Measurements from ENCODE around the gene DCP1B. TPM values are rescaled to one million over a fixed set of nuclear protein-coding genes. Genes with fewer than 3 reads are reported as not detected.

The DCP1B gene
- 1.6 TPM for total RNA-seq
- long read RNA-seq, transcript DCP1B-201 (9 exons, 2,086 nt): major isoform, 5 of 5 reads
- long read RNA-seq, partial matches to known transcripts: 0 of 5 reads
- long read RNA-seq, other reads (novel, unspliced or antisense): 0 of 5 reads

- DNase-seq: peak; percentile 97
- ATAC-seq (ENCODE audit: poor library complexity): peak; percentile 96
- intact Hi-C loops (cut with DNase I): no loop called here
Measured at GRCh38 chr12:2004113-2004929, at the start of gene DCP1B. DCP1B (minus strand) TSS chr12:2004457; CDS start chr12:2004431, 26 bp downstream.

- intact Hi-C loops (cut with DNase I): loop anchor here (10.0 kb wide), 3 partner anchors 121 to 531 kb away; no protein-coding TSS in a partner anchor
- DNase-seq (no peak), ATAC-seq (ENCODE audit: poor library complexity) (no peak)
Measured at GRCh38 chr12:2053691-2054090, 49.4 kb upstream of the DCP1B start.

GRCh38 chr12:2052826-2053678, 48.8 kb upstream of the DCP1B start, which contains the start of gene CACNA1C:
CACNA1C (plus strand) TSS chr12:2052987; CDS start chr12:2053563, 576 bp downstream.
- ATAC-seq (ENCODE audit: poor library complexity) (peak; percentile 78), DNase-seq (peak; percentile 77)
- intact Hi-C loops (cut with DNase I): loop anchor here (10.0 kb wide), 3 partner anchors 122 to 532 kb away; no protein-coding TSS in a partner anchor

DNA sequence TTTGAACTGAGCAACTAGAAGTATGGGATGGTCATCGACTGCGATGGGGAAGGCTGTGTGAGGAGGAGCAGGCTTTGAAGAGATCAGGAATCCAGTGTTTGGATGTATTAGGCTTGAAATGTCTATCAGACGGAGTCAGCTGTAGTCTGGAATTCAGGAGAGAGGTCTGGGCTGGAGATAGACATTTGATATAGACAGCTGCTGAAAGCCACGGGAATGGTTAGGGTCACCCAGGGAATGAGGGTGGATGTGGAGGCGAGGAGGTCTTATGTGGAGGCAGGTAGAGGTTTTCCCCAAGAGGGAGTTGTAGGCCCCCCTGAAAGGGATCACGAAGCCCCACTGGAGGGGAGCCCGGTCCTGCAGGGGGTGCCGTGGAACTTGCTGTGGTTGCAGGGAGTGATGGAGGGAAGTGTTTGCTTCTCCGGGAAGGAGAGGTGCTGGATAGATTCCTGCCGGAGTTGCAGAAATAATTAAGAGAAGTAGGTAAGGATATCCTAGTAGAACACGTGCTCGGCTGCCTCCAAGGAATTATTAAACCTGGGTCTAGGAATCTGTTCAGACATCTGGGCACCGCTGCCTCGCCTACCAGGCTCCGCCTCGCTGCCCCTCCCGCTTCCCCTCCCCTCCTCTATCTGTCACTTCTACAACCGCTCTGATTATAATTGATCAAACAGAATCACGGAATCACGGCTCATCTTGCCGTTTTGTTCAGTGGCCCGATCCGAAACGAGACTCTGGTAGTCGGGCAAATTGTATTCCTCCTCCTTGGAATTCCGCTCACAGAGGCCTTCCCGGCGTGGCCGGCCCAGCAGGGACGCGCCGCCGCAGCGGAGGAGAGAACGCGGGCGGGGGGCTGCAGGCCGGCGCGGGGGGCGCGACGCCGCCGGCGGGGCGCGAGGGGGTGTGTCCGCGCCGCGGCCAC, 47.7 kb upstream of the DCP1B start:
- DNase-seq (no peak), ATAC-seq (ENCODE audit: poor library complexity) (peak; percentile 8)
- intact Hi-C loops (cut with DNase I): loop anchor here (10.0 kb wide), 3 partner anchors 123 to 533 kb away; no protein-coding TSS in a partner anchor

- intact Hi-C loops (cut with DNase I): loop anchor here (10.0 kb wide), 3 partner anchors 125 to 535 kb away; no protein-coding TSS in a partner anchor
- DNase-seq (no peak), ATAC-seq (ENCODE audit: poor library complexity) (no peak)
Measured at GRCh38 chr12:2049604-2050540, 45.6 kb upstream of the DCP1B start.

DNA sequence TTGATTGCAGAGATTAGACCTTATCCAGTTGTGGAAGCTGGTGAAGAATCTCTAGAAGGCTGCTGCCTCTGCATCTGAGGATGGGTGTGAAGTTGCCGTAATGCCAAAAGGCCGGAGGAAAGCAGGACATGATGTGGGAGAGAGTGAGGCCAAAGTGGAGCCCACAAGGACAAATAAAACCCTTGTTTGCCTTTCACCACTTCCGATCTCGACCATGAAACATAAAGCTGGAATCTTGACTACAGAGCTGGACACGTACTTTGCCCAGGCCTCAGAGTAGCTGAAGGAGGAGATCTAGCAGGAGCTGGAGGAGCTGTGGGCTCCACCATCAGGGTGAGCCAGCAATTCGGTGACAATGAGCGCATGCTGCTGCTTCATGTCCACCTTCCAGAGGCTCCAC, 43.5 kb upstream of the DCP1B start:
- no peak for ATAC-seq (ENCODE audit: poor library complexity)
- no peak for DNase-seq
- intact Hi-C loops (cut with DNase I): no loop called here

DNA sequence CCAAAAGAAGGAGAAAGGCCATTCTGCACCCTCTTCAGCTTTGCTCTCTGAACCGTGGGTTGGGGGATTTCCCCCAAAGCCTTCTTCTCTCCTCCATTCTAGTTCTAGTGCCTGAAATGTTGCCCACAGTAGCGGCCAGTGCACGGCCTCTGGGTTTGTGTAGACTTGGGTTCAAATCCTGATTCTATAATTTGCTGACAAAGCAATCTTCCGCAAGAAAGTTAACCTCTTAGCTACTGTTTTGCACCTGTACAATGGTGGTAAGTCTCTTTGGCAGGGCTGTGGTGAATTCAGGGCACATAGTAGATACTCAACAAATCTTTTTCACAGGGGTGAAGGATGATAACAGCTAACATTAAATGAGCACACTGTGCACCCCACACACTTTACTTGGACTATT, 42.7 kb upstream of the DCP1B start:
- intact Hi-C loops (cut with DNase I): no loop called here
- ATAC-seq (ENCODE audit: poor library complexity) (no peak), DNase-seq (no peak)

DNA sequence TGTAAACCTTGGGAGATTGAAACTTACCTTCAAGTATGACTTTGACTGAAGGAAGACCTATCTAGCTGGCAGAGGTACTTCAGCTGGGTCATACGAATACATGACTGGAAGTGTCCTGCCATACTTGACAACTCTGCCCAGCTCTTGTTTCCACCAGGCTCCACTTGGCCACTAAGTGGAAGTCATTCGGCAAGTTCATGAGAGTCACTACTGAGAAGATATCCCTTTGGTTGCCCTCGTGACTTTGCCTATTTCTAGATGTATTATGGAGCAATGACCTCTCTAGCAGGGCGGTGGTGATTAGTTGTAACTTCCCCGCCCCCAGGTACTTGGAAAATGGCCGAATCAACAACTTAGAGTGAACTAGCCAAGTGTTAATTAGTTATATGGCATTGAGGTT, 39.9 kb upstream of the DCP1B start:
- peak; percentile 50 for ATAC-seq (ENCODE audit: poor library complexity)
- no peak for DNase-seq
- intact Hi-C loops (cut with DNase I): no loop called here

GRCh38 chr12:2043054-2043453, 38.8 kb upstream of the DCP1B start:
- ATAC-seq (ENCODE audit: poor library complexity): no peak
- intact Hi-C loops (cut with DNase I): no loop called here

GRCh38 chr12:2039034-2039433, 34.8 kb upstream of the DCP1B start:
- peak; percentile 53 for ATAC-seq (ENCODE audit: poor library complexity)
- DNase-seq: no peak
- intact Hi-C loops (cut with DNase I): loop anchor here (5.0 to 10.0 kb wide), 2 partner anchors 67 to 234 kb away; no protein-coding TSS in a partner anchor

More at GRCh38 chr12:2043054-2043453, 38.8 kb upstream of the DCP1B start:
- no peak for DNase-seq

DNA sequence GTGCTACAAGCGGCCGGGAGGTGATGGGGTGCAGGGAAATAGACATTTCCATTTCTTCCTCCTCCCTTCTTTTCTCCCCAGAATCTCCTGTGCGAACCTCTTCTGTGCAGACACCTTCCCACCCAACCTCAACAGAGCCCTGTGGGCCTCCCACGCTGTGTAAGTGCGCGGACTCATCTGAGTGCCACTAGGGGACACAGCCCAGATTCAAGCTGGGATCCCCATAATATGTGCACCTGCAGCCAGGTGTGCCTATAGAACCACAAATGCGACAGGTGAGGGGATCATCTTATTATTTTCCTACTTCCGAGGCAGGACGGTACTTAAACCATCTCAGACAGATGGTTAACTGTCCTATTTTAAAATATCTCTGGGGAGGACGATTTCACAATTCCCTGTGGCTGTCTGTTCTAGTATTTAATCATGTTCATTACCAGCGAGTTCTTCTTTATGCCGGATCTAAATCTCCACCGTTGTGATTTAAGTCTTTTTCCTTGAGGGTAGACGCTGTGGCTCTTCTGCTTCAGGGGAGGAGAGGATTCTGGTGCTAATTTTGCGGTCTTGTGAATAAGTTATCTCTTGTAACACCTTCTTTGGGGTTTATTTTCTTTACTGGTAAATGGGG, 31.3 kb upstream of the DCP1B start:
- ATAC-seq (ENCODE audit: poor library complexity) (no peak), DNase-seq (no peak)
- intact Hi-C loops (cut with DNase I): loop anchor here (5.0 to 10.0 kb wide), 2 partner anchors 63 to 231 kb away; no protein-coding TSS in a partner anchor

GRCh38 chr12:2034633-2035430, 30.6 kb upstream of the DCP1B start:
- intact Hi-C loops (cut with DNase I): loop anchor here (5.0 to 10.0 kb wide), 2 partner anchors 63 to 230 kb away; no protein-coding TSS in a partner anchor
- ATAC-seq (ENCODE audit: poor library complexity): peak; percentile 80
- DNase-seq: peak; percentile 93

DNA sequence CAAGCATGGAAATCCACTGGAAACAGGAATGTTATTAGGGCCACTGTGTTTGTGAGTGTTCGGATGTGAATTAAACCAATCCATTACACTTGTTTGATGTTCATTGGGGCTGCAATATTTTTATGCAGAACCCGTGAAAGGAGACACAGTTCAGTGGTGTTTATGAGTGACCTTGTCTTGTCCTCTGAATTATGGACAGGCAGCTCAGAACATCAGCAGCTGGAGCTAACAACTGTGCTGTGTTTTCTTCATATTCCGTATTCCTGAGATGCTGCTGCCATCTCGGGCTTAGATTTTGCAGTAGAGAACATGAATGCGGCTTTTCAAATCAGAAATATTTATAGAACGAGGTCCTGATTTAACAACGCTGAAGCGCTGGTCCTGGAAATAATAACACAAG, 28.2 kb upstream of the DCP1B start:
- no peak for ATAC-seq (ENCODE audit: poor library complexity)
- intact Hi-C loops (cut with DNase I): loop anchor here (10.0 kb wide), 1 partner anchor 228 kb away; no protein-coding TSS in a partner anchor
- no peak for DNase-seq

- ATAC-seq (ENCODE audit: poor library complexity) (peak; percentile 4), DNase-seq (no peak)
- intact Hi-C loops (cut with DNase I): loop anchor here (10.0 kb wide), 1 partner anchor 225 kb away; no protein-coding TSS in a partner anchor
Measured at GRCh38 chr12:2029851-2030250, 25.6 kb upstream of the DCP1B start.

- no peak for DNase-seq
- intact Hi-C loops (cut with DNase I): no loop called here
- ATAC-seq (ENCODE audit: poor library complexity): no peak
Measured at GRCh38 chr12:2027351-2027750, 23.1 kb upstream of the DCP1B start.

All from Right ventricle myocardium superior (tissue), 1 donor.